Activated CD8-positive, alpha-beta memory T cell treated with anti-CD3 and anti-CD28 coated beads for 1 hour (primary cell): ENCODE results near the gene NDUFB7.
A peak's percentile ranks its signal among the peaks of the same experiment; 100 is the strongest.

ENCODE experiments used
- DNase-seq, 2 donors: peaks; one replicate each; pipeline ENCODE4 v3.0.0-alpha.2; 2020; ENCODE audit warnings: low read depth in 1 of 2; ENCODE audit errors: extremely low read depth in 1 of 2

The NDUFB7 gene

GRCh38 chr19:14528419-14529253, 43.2 kb downstream of the NDUFB7 start:
- DNase-seq: no peak

DNA sequence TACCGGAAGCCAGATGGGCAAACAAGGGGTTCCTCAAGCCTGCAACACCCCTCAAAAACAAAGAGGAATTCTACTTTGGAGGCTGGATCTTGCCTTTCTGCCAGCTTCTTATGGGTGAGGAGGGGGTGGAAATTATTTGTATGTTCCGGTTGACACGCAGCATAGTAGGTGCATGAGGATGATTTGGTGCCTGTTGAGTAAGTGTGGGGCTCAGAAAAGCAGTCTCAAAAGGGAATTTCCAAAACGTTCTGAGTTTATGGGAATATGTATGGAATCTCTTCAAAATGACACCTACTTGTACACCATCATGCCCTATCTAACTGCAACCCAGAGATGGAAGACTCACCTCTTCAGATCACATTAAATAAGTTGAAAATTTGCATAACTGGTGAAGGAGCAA, 45.4 kb downstream of the NDUFB7 start:
- no peak for DNase-seq

DNA sequence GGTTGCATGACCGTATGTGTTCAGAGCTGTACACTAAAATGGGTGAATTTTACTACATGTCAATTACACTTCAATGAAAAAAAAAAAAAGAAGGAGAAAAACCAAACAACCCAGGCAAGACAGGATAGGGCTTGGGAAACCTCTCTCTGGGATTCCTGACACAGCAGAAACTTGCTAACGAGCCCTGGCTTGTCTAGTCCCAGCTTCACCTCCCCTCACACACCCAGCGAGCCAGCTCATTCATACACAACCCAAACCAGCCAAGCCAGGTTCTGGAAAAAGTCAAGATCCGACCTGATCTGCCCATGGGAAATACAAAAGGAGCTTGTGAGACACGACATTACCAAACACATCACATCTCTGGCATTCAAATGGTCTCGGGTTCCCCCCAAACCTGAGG, 46.1 kb downstream of the NDUFB7 start:
- DNase-seq: no peak

DNA sequence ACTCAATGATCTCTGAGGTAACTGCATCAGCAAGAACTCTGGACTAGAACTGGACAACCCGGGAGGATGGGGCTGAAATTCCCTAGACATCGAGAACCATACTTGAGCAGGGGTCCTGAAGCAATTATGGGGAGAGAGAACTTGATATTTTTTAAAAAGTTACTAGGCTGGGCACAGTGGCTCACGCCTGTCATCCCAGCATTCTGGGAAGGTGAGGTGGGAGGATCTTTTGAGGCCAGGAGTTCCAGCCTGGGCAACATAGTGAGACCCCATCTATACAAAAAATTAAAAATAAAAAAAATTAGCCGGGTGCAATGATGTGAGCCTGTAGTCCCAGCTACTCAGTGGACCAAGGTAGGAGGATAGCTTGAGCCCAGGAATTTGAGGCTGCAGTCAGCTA, 51.3 kb downstream of the NDUFB7 start:
- DNase-seq: no peak

DNA sequence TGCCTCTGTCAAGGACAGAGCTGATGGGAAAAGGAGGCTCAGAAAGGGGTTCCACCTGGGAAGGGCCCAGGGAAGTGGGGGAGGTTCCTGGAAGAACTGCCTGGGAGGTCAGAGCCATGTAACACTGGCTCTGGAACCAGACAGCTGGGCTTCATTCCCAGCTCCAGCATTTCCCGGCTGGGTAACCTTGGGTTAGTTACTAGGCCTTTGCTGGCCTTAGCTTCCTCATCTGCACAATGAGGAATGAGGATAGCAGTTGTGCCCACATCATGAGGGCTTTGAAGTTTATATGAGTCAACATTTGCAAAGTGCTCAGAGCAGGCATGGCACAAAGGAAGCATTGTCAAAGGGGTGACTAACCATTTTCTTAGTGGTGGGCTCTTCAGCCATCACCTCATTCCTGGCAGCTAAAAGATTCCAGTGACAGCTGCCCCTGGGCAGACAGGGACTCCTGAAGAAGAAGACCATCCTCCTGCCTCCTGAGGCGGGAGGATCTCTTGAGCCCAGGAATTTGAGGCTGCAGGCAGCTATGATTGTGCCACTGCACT, 51.9 kb downstream of the NDUFB7 start:
- no peak for DNase-seq

- DNase-seq: no peak
Observed at GRCh38 chr19:14519245-14519859, 52.5 kb downstream of the NDUFB7 start.

DNA sequence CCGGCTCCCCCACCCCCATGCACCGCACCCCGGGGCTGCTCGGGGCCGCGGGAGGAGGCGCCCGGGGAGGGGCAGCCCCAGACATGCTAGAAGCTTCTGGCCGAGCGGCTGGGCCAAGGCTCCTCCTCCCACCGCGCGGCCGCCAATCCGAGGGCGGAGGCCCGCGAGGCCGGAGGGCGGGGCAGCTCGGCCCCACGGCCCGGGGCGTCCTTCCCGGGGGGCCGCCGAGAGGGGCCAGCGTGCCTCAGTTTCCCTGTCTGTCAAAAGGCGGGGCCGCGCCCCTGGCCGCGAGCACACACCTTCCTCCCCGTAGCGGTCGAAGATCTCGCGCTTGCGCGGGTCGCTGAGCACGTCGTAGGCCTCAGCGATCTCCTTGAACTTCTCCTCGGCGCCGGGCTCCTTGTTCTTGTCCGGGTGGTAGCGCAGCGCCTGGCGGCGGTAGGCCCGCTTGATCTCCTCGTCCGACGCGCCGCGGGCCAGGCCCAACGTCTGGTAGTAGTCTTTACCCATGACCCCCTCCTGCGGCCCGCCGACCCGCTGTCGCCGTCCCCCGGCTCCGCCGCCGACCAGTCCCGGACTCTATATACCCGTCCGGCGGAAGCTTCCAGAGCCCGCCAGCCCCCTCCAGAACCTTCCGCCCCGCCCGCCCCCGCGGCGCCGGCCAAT, 53.9 kb downstream of the NDUFB7 start, which contains the start of gene DNAJB1:
Gene DNAJB1, minus strand, starts transcription at position 558 of the 666 bp plus-strand sequence. Its CDS starts 48 bp downstream, at position 510.
- peak in 1 of 2 donors; percentile 53 for DNase-seq

DNA sequence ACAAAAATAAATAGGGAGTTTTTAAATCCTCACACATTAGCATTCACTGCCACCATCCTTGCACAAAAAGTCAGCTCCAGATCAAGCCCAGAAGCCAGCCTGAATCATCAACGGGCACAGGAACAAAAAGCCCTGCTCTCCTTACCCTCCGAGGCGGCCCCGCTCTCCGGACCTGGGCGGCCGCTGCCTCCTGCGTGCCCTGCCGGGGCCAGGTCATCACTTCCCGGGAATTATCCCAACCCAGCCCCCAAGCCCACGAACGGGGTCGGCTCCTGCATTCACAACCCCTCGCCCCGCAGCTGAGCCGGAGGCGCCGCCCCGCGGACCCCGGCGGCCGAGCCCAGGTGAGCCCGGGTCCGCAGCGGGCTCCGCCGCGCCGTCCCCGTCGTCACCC, 54.4 kb downstream of the NDUFB7 start:
- no peak for DNase-seq

GRCh38 chr19:14516746-14517438, 55.0 kb downstream of the NDUFB7 start:
- no peak for DNase-seq
